IPS DF 6.9 (cell line): ENCODE data around the gene HSPB7.

Source experiments
- DNase-seq: peaks from one replicate; pipeline ENCODE4 v3.0.0-alpha.2; 2013; ENCODE audit warnings: low read depth, low spot score
- H3K27ac ChIP-seq: one replicate; pipeline ENCODE4 v1.5.1; 2013; ENCODE audit warnings: low read length, control low read depth
- H3K27me3 ChIP-seq: 2 replicates; pipeline ENCODE4 v1.6.1; 2013; ENCODE audit warnings: mild to moderate bottlenecking, low read length; ENCODE audit not compliant: control insufficient read depth, insufficient read depth
- H3K36me3 ChIP-seq: 2 replicates; pipeline ENCODE4 v1.6.1; 2013; ENCODE audit warnings: low read length; ENCODE audit not compliant: control insufficient read depth, insufficient read depth
- H3K4me1 ChIP-seq: 2 replicates; pipeline ENCODE4 v1.6.1; 2013; ENCODE audit warnings: low read length; ENCODE audit not compliant: control insufficient read depth, insufficient read depth
- H3K4me3 ChIP-seq: 2 replicates; pipeline ENCODE4 v1.5.1; 2013; ENCODE audit warnings: mild to moderate bottlenecking, low read length
- H3K9me3 ChIP-seq: 2 replicates; pipeline ENCODE4 v1.6.1; 2013; ENCODE audit warnings: low read length, inconsistent platforms; ENCODE audit not compliant: control insufficient read depth, insufficient read depth
- WGBS: extraction: QIAGEN DNeasy Blood & Tissue Kit; methylation state at CpG from one replicate; pipeline ENCODE4 v1.1.7; 2013; ENCODE audit warnings: mixed read lengths, missing lambda C conversion rate; ENCODE audit not compliant: insufficient read length, insufficient coverage; 5-methylcytosine and 5-hydroxymethylcytosine counted together

The HSPB7 gene

DNA sequence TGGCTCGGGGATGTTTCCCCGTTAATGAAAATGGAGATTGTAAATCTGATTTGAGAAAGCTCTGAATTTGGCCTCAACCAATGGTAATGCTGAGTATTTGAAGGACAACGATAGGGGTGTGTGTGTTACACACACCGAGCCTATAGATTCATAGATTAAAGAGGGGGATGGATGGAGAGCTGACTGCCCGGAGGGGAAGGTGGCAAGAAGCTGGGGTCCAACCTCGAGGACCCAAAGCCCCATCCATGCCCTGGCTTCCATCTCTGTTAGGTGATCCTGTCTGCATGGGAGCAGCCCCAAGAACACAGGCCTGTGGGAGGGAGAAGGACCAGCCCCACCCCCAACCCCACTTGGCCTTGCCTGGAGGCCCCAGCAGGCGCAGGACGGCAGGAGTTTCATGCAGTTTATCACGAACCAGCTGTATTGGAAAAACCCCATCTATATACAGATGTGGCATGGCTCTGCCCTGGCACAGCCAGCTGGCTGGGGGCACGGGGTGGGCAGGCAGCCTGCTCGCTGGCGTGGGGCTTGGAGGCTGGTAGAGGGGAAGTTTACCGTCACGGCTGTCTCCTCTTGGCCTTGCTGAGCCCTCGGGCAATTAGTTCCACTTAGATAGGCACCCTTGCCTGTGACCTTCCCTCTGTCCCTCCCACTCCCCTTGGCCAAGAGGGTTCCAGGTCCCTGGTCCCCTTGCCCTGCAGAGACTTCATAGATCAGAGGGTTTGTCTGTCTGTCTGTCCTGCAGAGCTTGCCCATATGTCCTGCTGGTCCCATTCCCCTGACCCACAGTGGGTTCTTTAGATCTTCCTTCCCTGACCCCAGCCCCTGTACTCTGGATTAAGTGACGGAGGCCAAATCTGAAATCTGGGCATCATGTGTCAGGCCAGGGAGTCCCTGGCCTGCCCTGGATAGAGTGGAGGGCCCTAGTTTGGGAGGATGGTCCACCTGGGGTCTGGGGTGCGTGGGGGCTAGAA lies 3.0 kb downstream of the HSPB7 start:
- WGBS = no CpG with 5 or more reads among the region's 17 CpGs
- no peak overlapping the region for H3K27ac ChIP-seq

DNA sequence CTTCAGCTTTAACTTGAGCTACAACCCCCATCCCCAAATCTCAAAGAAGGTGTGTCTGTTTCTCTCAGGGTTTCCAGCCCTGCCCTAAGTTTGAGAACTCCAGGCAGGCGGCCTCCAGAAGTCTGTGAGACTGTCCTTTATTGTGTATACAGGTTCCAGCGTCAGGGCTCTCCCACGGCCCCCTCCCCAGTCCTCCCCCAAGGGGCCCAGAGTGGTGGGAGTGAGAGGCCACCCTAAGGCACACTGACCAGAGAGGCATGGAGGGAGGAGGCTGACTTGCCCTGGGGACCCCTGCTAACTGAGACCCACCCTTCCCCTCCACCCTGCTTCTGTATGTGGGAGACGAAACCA lies 4.0 kb downstream of the HSPB7 start:
- DNase-seq = no peak
- no peak overlapping the region for H3K4me3 ChIP-seq
- no peaks in the 10 kb centered on the region for H3K36me3 ChIP-seq
- H3K27me3 ChIP-seq = no peaks in the 10 kb centered on the region
- no peak overlapping the region for H3K27ac ChIP-seq
- no peaks in the 10 kb centered on the region for H3K9me3 ChIP-seq
- no CpG with 5 or more reads among the region's 4 CpGs for WGBS
- peaks cover 13% of the 10 kb centered on the region for H3K4me1 ChIP-seq

More for the DNA sequence above, 3.0 kb downstream of the HSPB7 start:
- no peak for DNase-seq
- peaks cover 13% of the 10 kb centered on the region for H3K4me1 ChIP-seq
- H3K36me3 ChIP-seq = no peaks in the 10 kb centered on the region
- H3K9me3 ChIP-seq = no peaks in the 10 kb centered on the region
- H3K4me3 ChIP-seq = no peak overlapping the region
- H3K27me3 ChIP-seq = no peaks in the 10 kb centered on the region

DNA sequence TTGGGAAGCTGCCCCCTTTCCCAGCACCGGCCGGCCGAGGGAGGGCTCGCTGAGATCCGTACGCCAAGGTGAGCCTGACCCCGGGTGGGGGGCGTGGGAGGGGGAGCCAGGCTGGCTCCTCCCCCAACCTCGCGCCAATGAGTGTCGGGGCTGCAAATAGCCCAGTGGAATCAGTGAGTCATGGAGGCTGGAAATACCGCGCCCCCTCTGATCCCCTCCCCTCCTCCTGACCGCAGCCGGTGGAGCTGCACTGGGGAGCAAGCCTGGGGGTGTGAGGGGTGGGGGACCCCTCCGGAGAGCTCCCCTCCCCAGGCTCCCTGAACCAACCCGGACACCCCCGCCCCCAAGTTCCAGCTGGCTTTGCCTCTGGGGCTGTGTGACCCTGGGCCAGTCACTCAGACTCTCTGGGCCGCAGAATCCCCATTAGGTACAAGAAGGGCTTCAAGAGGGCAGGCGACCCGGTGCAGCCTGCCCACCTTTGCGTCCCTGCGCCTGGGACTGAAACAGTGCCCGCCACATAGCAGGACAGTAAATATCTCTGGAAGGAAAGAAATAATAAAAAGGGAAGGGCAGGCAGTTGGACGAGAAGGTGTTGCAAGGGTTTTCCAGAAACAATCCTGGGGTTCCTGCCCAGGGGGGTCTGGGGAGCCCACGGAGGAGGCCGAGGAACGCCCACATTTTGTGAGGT lies 4.5 kb downstream of the HSPB7 start:
- no peaks in the 10 kb centered on the region for H3K36me3 ChIP-seq
- no peaks in the 10 kb centered on the region for H3K9me3 ChIP-seq
- no peak for DNase-seq
- H3K27ac ChIP-seq = no peak overlapping the region
- peak overlapping the region; percentile 26; the same call in 1 of the 2 replicates for H3K4me3 ChIP-seq
- H3K27me3 ChIP-seq = no peaks in the 10 kb centered on the region
- no CpG with 5 or more reads among the region's 28 CpGs for WGBS
- peaks cover 13% of the 10 kb centered on the region for H3K4me1 ChIP-seq

DNA sequence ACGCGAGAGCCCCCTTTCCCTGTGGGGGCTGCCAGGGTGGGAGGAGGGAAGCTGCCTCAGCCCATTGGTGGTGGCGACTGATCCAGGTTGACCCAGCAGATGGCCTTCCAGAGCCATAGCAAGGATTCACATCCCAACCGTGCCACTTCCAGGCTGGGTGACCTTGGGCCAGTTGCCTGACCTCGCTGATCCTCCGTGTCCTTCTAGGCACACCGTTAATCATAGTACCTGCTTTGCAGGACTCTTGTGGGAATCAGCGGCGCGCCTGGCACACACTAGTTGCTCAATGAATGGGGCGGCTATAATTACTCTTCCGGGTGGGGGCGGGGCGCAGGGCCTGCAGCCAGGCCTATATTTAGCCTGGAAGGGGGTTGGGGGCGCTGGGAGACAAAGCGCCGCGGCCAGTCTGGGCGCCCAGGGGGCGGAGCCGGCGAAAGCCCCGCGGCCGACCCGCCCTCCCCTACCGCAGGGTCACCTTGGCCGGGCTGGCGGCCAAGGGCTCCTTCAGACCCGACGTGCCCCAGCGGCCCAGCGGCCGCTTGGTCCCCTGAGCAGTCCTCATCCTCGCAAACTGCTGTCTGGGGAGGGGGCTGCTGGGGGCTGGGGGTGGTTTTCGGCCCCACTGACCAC lies 5.1 kb downstream of the HSPB7 start:
- Histone ChIP-seq H3K27me3 (no peaks in the 10 kb centered on the region), H3K27ac (no peak overlapping the region), H3K4me1 (peaks cover 13% of the 10 kb centered on the region), H3K36me3 (no peaks in the 10 kb centered on the region), H3K9me3 (no peaks in the 10 kb centered on the region), H3K4me3 (peak overlapping the region; percentile 26; the same call in 1 of the 2 replicates)
- WGBS = no CpG with 5 or more reads among the region's 36 CpGs
- DNase-seq = no peak

DNA sequence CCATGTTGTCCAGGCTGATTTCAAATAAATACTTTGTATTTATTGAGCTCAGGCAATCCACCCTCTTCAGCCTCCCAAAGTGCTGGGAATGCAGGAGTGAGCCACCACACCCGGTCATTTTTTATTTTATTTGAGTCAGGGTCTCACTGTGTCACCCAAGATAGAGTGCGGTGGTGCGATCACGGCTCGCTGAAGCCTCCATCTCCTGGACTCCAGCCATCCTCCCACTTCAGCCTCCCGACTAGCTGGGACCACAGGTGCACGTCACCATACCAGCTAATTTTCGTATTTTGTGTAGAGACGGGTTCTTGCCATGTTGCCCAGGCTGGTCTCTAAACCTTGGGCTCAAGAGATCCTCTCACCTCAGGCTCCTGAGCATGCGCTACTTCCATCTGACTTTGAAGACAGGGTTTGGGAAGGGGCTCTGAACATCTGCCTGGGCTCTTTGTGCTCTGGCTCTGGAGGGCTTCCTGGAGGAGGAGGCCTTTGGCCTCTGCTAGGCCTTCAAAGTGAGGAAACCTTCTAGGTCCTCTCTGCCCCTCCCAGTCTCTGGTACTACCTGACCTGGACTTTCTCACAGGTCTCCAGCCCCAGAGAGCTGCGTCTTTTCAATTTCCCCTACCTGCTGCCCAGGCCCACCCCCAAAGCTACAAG lies 5.8 kb downstream of the HSPB7 start:
- Histone ChIP-seq H3K9me3 (no peaks in the 10 kb centered on the region), H3K4me1 (peaks cover 9% of the 10 kb centered on the region), H3K27me3 (no peaks in the 10 kb centered on the region), H3K36me3 (no peaks in the 10 kb centered on the region), H3K4me3 (peak overlapping the region; percentile 23; the same call in 1 of the 2 replicates), H3K27ac (no peak overlapping the region)
- no peak for DNase-seq
- no CpG with 5 or more reads among the region's 11 CpGs for WGBS

DNA sequence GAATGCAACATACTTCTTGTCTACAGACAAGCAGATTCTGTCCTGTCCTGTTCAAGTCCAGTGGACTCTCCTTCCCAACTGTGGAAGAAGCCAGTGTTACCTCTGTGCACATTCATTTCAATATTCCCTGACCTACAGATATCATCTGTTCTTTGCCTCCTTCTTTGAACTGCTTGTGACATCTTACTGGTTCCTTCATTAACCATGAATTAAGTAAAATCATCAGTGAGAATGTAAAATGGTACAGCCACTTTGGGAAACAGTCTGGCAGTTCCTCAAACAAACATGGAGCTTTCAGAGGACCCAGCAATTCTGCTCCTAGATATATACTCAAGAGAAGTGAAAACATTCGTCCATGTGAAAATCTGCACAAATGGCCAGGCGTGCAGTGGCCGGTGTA lies 7.0 kb downstream of the HSPB7 start:
- H3K36me3 ChIP-seq = no peaks in the 10 kb centered on the region
- no peaks in the 10 kb centered on the region for H3K27me3 ChIP-seq
- H3K27ac ChIP-seq = no peak overlapping the region
- WGBS = no CpG with 5 or more reads among the region's 3 CpGs
- H3K9me3 ChIP-seq = no peaks in the 10 kb centered on the region
- DNase-seq = no peak
- peaks cover 5% of the 10 kb centered on the region for H3K4me1 ChIP-seq
- no peak overlapping the region for H3K4me3 ChIP-seq

DNA sequence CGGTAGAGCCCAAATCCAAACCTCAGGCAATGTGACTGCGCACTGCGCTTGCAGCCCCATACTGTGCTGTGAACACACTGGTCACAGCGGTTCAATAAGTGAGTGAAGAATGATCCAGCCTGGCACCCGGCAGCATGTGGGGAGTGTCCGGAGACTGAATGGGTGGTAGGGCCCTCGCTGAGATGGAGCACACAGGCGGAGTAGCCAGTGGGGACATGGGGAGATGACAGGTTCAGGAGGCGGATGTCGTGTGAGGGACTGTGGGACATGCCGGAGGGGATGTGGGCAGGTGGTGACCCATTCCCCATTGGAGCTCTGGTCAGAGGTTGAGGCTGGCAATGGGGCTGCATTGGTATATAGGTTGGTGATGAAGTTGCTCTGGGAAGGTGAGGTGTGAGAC lies 8.2 kb downstream of the HSPB7 start:
- no peak overlapping the region for H3K27ac ChIP-seq
- DNase-seq = no peak
- no peaks in the 10 kb centered on the region for H3K27me3 ChIP-seq
- no peak overlapping the region for H3K4me3 ChIP-seq
- H3K4me1 ChIP-seq = peaks cover 5% of the 10 kb centered on the region
- H3K9me3 ChIP-seq = no peaks in the 10 kb centered on the region
- no CpG with 5 or more reads among the region's 11 CpGs for WGBS
- no peaks in the 10 kb centered on the region for H3K36me3 ChIP-seq

DNA sequence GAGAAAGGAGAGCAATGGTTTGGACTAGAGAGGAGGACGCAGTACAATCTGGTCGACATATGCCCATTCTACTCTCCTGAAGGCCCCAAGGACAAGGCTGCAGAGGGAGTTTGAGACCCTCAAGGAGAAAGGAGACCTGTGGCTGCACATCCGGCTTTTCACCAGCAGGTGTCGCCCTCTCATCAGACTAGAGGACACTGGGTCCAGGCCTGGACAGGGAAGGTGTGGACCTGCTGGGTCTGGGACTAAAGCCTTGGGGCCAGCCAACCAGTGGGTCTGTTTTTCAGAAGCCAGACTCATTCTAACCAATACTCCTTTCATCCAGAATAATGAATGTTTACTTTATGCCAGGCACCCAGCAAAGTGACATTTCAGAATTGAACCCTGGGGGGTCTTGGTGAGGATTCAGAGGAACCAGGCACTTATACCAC lies 8.8 kb downstream of the HSPB7 start:
- no peaks in the 10 kb centered on the region for H3K36me3 ChIP-seq
- no CpG with 5 or more reads among the region's 4 CpGs for WGBS
- peaks cover 5% of the 10 kb centered on the region for H3K4me1 ChIP-seq
- H3K4me3 ChIP-seq = no peak overlapping the region
- no peak overlapping the region for H3K27ac ChIP-seq
- no peaks in the 10 kb centered on the region for H3K27me3 ChIP-seq
- H3K9me3 ChIP-seq = no peaks in the 10 kb centered on the region
- DNase-seq = no peak

DNA sequence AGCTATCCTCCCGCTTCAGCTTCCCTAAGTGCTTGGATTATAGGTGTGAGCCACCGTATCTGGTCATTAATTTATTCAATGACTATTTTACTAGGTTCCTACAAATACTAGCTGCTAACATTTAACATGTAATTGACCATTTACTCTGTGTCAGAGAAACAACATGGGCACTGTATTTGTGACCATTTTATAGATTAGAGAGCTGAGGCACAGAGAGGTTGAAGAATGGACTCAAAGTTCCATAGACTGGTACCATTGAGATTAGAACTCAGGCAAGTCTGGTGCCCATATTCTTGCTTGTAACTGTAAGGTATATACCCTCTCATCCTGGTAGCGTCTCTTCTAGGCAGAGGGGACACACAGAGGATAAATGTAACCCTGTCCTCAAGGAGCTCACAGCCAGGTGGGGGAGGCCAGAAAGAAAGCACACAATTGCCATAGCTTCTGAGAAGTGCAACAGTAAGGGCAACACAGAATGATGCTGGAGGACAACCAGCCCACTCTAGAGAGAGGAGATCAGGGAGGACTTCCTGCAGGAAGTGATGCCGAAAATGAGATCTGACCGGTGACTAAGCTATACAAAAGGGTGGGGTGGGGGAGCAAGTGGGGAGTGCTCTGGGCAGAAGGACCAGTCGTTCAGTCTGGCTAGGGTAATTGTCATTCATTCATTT lies 10.0 kb downstream of the HSPB7 start:
- Histone ChIP-seq H3K27ac (no peak overlapping the region), H3K36me3 (no peaks in the 10 kb centered on the region), H3K4me3 (no peak overlapping the region), H3K9me3 (no peaks in the 10 kb centered on the region), H3K4me1 (peaks cover 3% of the 10 kb centered on the region; the same call in 1 of the 2 replicates), H3K27me3 (no peaks in the 10 kb centered on the region)
- DNase-seq = no peak
- no CpG with 5 or more reads among the region's 6 CpGs for WGBS
